G401.6 (cell line): ENCODE results near the gene XKR7.
A peak's percentile ranks its signal among the peaks of the same experiment; 100 is the strongest.

Source experiments
- FAIRE-seq: peaks from 2 replicates; lab custom pipeline; 2012; peaks lifted over from hg19 to GRCh38; lab: Jason Lieb, UNC

XKR7 gene

DNA sequence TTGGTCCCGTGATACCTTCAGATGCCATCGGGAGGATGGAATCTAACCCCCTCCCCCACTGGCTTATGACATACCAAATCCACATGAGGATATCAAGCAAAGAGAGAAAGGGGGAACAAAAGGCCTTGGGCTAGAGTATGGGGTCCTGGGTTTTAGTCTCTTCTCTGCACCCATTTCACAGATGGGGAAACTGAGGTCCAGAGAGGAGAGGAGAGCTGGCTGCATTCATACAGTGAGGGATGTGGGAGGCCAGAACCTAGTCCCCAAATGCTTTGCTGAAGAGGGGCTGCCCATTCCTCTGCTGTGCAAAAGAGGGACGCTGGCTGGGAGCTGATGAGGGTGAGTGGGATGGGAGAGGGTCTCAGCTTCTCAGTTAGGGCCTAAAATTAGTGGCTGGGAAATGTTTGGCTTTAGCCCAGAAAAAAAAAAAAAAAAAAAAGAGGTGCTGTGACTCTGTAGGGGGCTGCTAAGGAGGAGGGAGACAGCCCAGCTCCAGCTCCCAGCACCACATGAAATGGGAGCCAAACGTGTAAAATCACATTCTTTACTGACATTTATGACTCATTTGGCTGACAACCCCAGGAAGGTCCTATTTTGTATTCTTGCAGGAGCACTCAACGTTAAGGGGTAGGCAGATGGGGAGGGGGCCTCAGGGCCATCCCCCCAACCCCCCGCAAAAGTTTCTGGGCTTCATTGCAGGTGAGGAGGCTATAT lies 11.9 kb downstream of the XKR7 start:
- FAIRE-seq, result no peak

GRCh38 chr20:31981784-31982183 lies 13.8 kb downstream of the XKR7 start:
- no peak for FAIRE-seq

DNA sequence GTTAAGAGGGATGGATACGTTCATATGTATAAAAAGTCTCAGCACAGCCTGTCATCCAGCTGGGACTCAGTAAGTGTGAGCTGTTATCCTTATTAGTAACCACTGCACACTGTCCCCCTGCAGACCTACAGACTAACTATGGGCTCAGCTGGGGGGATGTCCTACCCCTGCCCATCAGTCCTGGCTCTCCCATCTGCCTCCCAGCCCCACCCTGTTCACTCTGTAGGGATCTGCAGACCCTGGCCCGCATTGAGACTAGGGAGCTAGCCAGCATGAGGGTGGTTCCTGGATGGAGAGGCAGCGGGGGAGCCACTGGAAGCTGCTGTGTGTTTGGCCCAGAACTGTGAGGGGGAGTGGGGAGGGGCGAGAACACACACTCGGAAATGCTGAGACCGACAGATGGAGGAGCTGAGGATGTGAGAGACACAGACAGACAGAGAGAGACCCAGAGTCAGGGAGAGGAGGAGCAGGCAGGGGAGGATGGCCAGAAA lies 17.1 kb downstream of the XKR7 start:
- FAIRE-seq, result no peak

- FAIRE-seq, result no peak
Observed at GRCh38 chr20:31987744-31988143, 19.8 kb downstream of the XKR7 start.

- no peak for FAIRE-seq
Observed at GRCh38 chr20:31988430-31989015, 20.6 kb downstream of the XKR7 start.

DNA sequence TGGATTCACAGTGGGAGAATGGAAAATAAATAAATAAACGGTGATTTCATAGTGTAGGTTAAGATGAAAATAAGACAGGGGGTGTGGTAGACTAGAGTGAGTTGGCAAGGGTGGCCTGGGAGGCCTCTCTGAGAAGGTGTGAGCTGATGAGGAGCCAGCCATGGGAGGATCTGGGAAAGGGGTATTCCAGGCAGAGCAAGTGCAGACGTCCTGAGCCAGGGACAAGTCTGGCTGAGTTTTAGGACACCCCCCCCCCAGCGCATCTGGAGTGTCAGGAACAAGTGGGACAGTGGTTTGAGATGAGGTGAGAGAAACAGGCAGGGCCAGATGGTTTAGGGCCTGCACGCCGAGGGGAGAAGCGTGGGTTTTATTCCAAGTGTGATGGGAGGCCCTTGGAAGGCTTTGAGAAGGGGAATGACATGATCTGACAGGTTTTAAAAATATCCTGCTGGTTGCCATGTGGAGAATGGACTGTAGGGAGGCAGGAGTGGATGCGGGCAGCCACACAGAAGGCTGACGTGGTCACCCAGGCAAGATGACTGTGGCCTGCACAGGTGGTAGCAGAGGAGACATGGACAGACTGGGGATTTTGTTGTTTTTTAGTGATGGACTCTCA lies 21.2 kb downstream of the XKR7 start:
- no peak for FAIRE-seq

DNA sequence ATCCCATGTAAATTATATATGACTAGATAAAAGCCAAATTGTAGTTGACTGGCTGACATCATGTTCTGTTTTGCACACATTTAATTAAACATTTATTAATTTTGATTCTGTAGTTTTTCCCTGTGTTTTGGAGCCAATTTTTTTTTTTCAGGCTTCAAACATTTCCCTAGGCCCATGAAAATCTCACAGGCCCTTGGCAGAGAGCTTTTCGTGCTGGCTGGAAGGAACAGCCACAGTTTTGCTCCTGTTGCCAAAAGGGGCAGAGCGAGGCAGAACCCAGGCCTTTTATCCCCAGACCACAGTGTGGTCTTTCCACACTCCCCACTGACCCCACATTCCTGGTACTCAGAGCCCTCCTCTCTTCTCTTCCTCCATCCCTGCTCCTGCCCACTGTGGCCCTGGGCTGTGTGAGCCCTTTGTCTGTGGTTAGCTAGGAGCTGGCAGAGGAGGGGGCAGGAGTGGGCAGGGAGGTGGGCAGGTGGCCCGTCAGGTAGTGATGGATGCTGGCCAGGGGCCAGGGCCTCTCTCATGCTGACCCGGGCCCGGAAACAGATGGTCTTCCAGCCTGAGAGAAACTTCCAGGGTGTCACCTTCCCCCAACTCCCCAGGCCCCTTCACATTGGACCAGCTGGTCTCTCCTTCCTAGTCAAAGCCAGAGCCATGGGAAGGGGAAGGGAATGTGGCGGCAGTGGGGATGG lies 22.8 kb downstream of the XKR7 start:
- FAIRE-seq, result peak; percentile 23

- no peak for FAIRE-seq
Observed at GRCh38 chr20:31991339-31991705, 23.4 kb downstream of the XKR7 start.

DNA sequence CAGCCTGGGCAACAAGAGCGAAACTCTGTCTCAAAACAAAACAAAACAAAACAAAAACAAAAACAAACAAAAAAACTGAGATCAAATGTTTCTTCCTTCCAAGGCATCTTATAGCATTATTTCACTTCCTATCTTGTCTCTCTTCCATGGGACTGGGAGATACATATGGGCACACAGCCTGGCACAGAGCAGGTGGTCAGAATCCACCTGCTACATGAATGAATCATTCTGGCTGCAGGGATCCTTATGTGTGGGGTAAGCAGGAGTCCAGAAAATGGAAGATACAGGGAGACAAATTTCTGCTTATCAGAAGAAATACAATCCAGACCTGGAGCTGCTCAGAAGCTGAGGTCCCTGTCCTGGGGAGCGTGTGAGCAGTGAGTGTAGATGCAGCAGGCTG lies 24.1 kb downstream of the XKR7 start:
- FAIRE-seq, result no peak

- FAIRE-seq, result no peak
Observed at GRCh38 chr20:31996996-31997395, 29.0 kb downstream of the XKR7 start.

GRCh38 chr20:31998246-31998645 lies 30.3 kb downstream of the XKR7 start:
- no peak for FAIRE-seq

GRCh38 chr20:32003325-32003724 lies 35.4 kb downstream of the XKR7 start:
- FAIRE-seq, result no peak

DNA sequence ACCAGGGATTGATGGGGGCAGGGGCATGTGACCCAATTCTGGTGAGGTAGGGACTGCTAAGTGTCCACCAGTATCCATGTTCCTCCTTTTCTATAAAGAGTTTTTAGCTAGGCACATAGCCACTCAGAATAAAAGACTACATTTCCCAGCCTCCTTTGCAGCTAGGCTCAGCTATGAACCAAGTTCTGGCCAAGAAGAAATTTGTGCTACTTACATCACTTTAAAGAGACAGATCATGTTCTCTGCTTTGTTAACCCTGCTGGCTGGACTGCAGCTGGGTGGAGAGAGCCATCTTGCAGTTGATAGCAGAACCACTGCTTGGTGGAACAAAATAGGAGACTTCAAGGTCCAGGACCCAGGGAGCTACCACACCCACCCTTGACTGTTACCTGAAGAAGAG lies 37.0 kb downstream of the XKR7 start:
- FAIRE-seq, result peak; percentile 98

- no peak for FAIRE-seq
Observed at GRCh38 chr20:32006053-32006452, 38.1 kb downstream of the XKR7 start.

DNA sequence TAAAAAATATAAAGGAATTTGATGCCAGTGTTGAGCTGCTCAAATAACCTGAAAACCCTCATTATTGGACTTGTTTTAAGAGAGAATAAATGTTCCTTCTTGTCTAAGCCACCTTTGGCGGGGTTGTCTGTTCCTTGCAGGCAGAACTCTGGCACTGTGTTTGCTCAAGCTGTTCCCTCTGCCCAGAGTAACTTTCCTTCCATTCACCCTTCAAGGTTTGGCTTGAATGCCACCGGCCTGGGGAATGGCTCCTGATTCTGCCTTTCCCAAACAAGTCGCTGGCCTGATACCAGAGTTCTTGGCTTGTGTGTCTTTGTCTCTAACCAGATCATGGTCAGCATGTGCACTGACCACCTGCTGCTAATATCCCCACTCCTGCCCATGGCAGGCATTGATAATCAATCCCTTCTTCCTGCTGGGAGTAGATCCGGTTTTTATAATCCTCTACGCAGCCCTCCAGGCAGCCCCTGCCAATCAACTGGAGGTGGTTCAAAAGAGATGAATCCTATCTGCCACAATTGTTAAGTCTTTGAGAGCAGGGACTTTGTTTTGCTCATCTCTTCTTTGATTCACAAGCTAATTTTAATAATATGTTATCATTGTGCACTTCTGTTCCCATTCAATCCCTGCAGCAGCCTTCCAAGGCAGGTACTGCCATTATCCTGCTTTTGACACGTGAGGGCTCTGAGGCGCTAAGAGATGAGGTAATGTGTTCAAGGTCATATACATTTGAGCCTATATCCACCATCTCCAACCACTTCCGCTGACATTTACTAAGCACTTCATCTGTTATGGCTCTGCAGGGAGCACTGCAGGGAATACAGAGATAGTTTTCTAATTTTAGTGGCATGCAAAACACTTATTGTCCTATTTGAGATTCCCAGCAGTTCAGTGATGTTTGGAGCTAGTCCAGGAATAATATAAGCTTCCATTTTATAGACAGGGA lies 39.2 kb downstream of the XKR7 start:
- FAIRE-seq, result no peak

DNA sequence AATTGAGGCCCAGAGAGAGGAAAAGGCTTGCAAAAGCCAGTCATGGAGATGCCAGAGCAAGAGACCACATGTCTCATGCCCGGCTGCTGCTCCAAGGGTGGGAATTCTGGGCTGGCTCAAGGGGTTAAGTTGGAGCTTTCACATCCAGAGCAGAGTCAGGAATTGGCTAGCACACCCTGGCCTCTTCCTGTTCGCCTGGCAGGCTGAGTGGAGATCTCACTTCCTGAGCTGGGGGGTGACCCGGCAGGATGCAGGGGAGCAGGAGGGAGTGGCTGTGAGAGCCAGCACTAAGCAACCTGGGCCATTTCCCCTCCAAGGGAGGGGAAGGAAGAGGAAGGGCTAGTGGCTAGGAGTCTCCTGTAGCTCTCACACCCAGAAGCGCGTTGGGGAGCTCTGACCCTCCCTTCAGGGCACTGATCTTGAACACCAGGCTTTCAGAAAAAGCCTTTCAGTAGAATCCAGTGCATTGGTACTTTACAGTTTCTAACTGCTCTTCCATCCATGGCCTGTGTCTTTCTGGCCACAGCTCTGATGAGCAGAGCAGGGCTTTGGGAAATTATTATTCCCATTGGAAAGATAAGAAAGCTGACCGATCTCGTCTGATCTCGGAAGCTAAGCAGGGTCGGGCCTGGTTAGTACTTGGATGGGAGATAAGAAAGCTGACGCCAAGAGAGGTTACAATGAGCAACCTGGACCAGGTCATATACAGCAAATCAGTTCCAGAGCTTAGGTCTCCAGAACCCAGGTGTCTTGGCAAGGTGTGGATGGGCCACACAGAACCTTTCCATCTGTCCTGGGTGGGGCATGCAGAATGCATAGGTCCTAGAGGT lies 40.1 kb downstream of the XKR7 start:
- FAIRE-seq, result no peak

DNA sequence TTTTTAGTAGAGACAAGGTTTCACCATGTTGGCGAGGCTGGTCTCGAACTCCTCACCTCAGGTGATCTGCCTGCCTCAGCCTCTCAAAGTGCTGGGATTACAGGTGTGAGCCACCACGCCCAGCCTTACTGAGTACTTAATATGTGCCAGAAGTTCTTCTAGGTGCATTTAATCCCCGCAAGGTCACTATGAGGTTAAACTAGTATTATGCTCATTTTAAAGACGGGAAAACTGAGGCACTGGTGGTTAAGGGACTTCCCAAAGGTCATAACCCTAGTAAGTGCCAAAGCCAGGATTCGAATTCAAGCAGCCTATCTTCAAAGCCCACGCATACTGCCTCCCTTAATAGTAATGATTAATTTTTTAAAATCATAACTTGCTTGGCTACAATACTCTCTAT lies 41.6 kb downstream of the XKR7 start:
- FAIRE-seq, result no peak

GRCh38 chr20:32010101-32010500 lies 42.1 kb downstream of the XKR7 start, which contains the start of gene CCM2L:
CCM2L (plus strand) TSS chr20:32010438; CDS start chr20:32010455, 17 bp downstream.
- FAIRE-seq, result no peak

DNA sequence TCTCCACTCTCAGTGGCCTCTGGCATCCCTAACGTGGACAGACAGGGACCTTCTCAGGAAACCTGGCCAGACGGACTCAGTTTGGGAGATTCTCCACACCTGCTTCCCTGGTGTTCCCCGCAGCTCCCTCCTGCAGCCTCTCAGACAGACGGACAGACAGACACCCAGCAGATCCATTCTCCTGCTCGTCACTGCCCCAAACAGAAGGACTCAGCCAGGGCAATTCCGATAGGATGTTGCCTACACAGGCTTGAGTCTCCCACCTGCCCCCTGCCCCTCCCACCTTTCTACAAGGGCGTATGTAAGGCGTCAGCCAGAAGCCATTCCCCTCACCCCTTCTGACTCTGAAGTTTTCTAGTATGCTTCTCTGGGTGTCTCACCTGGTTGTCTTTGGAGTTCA lies 42.7 kb downstream of the XKR7 start:
- FAIRE-seq, result no peak

- no peak for FAIRE-seq
Observed at GRCh38 chr20:32012159-32012688, 44.3 kb downstream of the XKR7 start.

DNA sequence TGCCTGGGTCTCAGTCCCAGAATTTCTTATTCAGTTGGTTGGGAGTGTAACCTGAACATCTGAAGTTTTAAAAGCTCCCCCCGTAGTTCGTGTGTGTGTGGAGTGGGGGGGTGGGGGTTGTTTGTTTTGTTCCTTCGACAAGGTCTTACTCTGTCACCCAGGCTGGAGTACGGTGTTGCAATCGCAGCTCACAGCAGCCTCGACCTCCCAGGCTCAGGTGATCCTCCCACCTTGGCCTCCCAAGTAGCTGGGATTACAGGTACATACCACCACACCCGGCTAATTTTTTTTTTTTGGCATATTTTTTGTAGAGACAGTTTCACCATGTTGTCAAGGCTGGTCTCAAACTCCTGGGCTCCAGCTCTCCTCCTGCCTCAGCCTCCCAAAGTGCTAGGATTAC lies 45.4 kb downstream of the XKR7 start:
- FAIRE-seq, result no peak
